A549 (cell line): Measurements from ENCODE around the gene TTC39B. TPM values are rescaled to one million over a fixed set of nuclear protein-coding genes. Genes with fewer than 3 reads are reported as not detected.

ENCODE experiments used
- ATAC-seq, 2 experiments: fragments of 200-7000 bp in 1 of 2; fragments of >200 bp in 1 of 2; cut with Nextera tagmentation in 1 of 2; cut with Tn5 transposase in 1 of 2; 3 replicates each; pipeline versions ENCODE4 v1.8.0 to v1.9.1; 2018 to 2020; ENCODE audit warnings: mild to moderate bottlenecking in 1 of 2, moderate library complexity in 1 of 2
- CTCF ChIA-PET: fragments of 300-600 bp; sonication (Branson Sonifier 250); formaldehyde crosslinking; extraction: SDS; loops from one replicate; lab custom pipeline; 2021; ENCODE audit warnings: antibody characterized with exemption, inconsistent platforms; lab: Yijun Ruan, JAX
- POLR2A ChIA-PET: fragments of 350-600 bp; formaldehyde crosslinking; extraction: SDS; loops from one replicate; lab custom pipeline; 2021; ENCODE audit warnings: antibody characterized with exemption, inconsistent platforms; lab: Yijun Ruan, JAX
- DNase-seq, 2 experiments: peaks; one replicate each; pipeline versions ENCODE4 v3.0.0 to v3.0.0-alpha.2; 2011 to 2016; ENCODE audit warnings: low read depth in 1 of 2, low spot score in 1 of 2
- FAIRE-seq: peaks from 2 replicates; lab custom pipeline; 2011; peaks lifted over from hg19 to GRCh38; lab: Jason Lieb, UNC
- H3K27ac ChIP-seq, 2 experiments: fragments of >200 bp; sonication (Bioruptor Twin); formaldehyde crosslinking; 3 replicates each; pipeline ENCODE4 v1.5.1; 2016 to 2017
- H3K4me1 ChIP-seq: fragments of >200 bp; sonication (Bioruptor Twin); formaldehyde crosslinking; 3 replicates; pipeline ENCODE4 v1.6.1; 2016
- H3K4me2 ChIP-seq: fragments of >200 bp; sonication (Bioruptor Twin); formaldehyde crosslinking; 3 replicates; pipeline ENCODE4 v1.6.1; 2016
- H3K4me3 ChIP-seq: fragments of >200 bp; sonication (Bioruptor Twin); formaldehyde crosslinking; 3 replicates; pipeline ENCODE4 v1.5.1; 2016
- H3K9me3 ChIP-seq: fragments of >200 bp; sonication (Bioruptor Twin); formaldehyde crosslinking; 3 replicates; pipeline ENCODE4 v1.6.1; 2016
- FOSL2 ChIP-seq, 2 experiments: fragments of 450-650 bp in 1 of 2; fragments of >200 bp in 1 of 2; sonication (Bioruptor Twin) in 1 of 2; formaldehyde crosslinking; IDR thresholded peaks; 2 replicates each; pipeline versions ENCODE4 v1.5.0 to v1.6.1; 2016 to 2020; ENCODE audit warnings: mild to moderate bottlenecking in 1 of 2, moderate library complexity in 1 of 2
- GATA3 ChIP-seq: IDR thresholded peaks from 2 replicates; pipeline ENCODE4 v1.6.1; 2012; ENCODE audit warnings: borderline replicate concordance
- MAFK ChIP-seq: fragments of 450-650 bp; IDR thresholded peaks from 2 replicates; pipeline ENCODE4 v1.6.1; 2014; ENCODE audit not compliant: partially characterized antibody
- MAZ ChIP-seq: fragments of 150-350 bp; IDR thresholded peaks from 2 replicates; pipeline ENCODE4 v1.6.1; 2014; ENCODE audit warnings: antibody characterized with exemption, low read depth, low read length, borderline replicate concordance
- NPAS2 ChIP-seq: fragments of 250-450 bp; sonication (Bioruptor Pico); IDR thresholded peaks from 2 replicates; pipeline ENCODE4 v1.8.0; 2022; ENCODE audit warnings: mild to moderate bottlenecking, moderate library complexity, borderline replicate concordance
- RAD21 ChIP-seq, 2 experiments: fragments of >200 bp in 1 of 2; sonication (Bioruptor Twin) in 1 of 2; formaldehyde crosslinking in 1 of 2; IDR thresholded peaks in 1 of 2; conservative IDR thresholded peaks in 1 of 2; 2 replicates in 1 of 2; 3 replicates in 1 of 2; pipeline ENCODE4 v1.6.1; 2012 to 2018; ENCODE audit warnings: inconsistent platforms in 1 of 2
- RARB ChIP-seq: fragments of 250-450 bp; sonication (Bioruptor Pico); IDR thresholded peaks from 2 replicates; pipeline ENCODE4 v1.8.0; 2021; ENCODE audit warnings: mild to moderate bottlenecking, moderate library complexity
- SMC3 ChIP-seq: fragments of >200 bp; sonication (Bioruptor Twin); formaldehyde crosslinking; IDR thresholded peaks from 3 replicates; pipeline ENCODE4 v1.6.1; 2018; ENCODE audit warnings: inconsistent platforms
- ZNF302 ChIP-seq: fragments of 250-450 bp; sonication (Bioruptor Pico); IDR thresholded peaks from 2 replicates; pipeline ENCODE4 v1.9.0; 2021; ENCODE audit warnings: inconsistent platforms, mild to moderate bottlenecking, moderate library complexity
- WGBS: methylation state at CpG from one replicate; pipeline ENCODE4 v1.1.6; 2017; ENCODE audit errors: missing lambda C conversion rate; 5-methylcytosine and 5-hydroxymethylcytosine counted together
- polyA plus RNA-seq, 4 experiments: library from polyadenylated mRNA; depleted of rRNA in 3 of 4; stranded (reverse); fragments of >200 nt; fragmentation: RNase III in 1 of 4; extraction: RNeasy Plus Mini Kit Qiagen cat#74134 plus additional on column Dnase treatment in 1 of 4; gene quantifications; 2 replicates in 3 of 4; 3 replicates in 1 of 4; pipeline ENCODE4 v1.2.3, GENCODE V29; 2011 to 2017
- TF ChIP-seq, protein P1 (sequence below): fragments of >200 bp; sonication (Bioruptor Twin); formaldehyde crosslinking; IDR thresholded peaks from 3 replicates; pipeline ENCODE4 v1.5.1; 2016
- TF ChIP-seq, protein P2 (sequence below): IDR thresholded peaks from 2 replicates; pipeline ENCODE4 v1.6.1; 2012
- TF ChIP-seq, protein P3 (sequence below): IDR thresholded peaks from 2 replicates; pipeline ENCODE4 v1.6.1; 2012; ENCODE audit warnings: low read depth, borderline replicate concordance
- TF ChIP-seq, protein P4 (sequence below): fragments of 250-450 bp; sonication (Bioruptor Pico); IDR thresholded peaks from 2 replicates; pipeline ENCODE4 v1.5.0; 2021; ENCODE audit warnings: mild to moderate bottlenecking, moderate library complexity, borderline replicate concordance

The TTC39B gene
- polyA plus RNA-seq, 2 of the 4 experiments (the other 2 are of a cell fraction): 0.94 to 4.4 TPM

DNA sequence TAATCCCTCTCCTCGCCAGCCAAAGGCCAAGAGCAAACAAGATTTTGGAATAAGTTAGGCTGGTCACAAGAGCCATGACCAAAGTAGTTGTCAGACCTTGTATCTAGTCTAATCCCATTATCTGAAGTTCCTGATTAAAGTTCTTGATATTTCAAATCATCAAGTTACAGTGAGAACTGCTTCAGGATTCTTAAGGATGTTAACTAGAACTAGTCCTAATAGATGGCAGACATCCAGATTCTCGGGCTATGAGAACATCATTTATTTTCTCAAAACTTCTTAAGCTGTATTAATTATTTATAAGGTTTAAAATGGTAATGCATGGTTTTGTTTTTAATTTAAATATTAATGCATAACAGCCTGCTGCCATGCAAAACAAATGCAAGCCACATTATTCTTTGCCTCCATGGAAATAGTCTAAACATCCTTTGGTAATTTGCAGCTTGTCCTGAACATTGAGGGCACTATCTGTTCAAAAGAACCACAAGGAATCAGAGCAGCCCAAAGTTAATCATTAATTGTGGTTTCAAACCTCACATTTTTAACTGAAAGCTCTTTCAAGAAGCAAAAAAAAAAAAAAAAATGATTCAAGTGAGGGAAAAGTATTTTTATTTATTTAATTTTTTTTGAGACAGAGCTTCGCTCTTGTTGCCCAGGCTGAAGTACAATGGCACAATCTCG is 95.1 kb downstream of the TTC39B start:
- WGBS: 72% methylated on average over 4 of the region's 4 CpGs
- ATAC-seq (no peak; a peak in 1 of 6 replicates), FAIRE-seq (no peak), DNase-seq (no peak)
- ChIA-PET POLR2A (no interaction called here), CTCF (interaction anchor here (0.6 to 2.3 kb wide), 17 partner anchors 9 to 561 kb away, joined by 3 to 21 read pairs (median 4); no protein-coding TSS in a partner anchor)
- Histone ChIP-seq H3K9me3 (no peaks in the 10 kb centered on the region), H3K27ac (no peak overlapping the region), H3K4me3 (no peak overlapping the region), H3K4me1 (no peaks in the 10 kb centered on the region), H3K4me2 (peak overlapping the region; percentile 11; the same call in 1 of the 3 replicates)
- TF ChIP-seq NPAS2 (CRISPR knock-in tag): no peak
- TF ChIP-seq ZNF302: no peak
- no peak for TF ChIP-seq FOSL2 (IDR thresholded peaks at IDR 0.05)
- no peak for TF ChIP-seq FOSL2 (CRISPR knock-in tag; IDR thresholded peaks at IDR 0.05)
- TF ChIP-seq, protein P1, sequence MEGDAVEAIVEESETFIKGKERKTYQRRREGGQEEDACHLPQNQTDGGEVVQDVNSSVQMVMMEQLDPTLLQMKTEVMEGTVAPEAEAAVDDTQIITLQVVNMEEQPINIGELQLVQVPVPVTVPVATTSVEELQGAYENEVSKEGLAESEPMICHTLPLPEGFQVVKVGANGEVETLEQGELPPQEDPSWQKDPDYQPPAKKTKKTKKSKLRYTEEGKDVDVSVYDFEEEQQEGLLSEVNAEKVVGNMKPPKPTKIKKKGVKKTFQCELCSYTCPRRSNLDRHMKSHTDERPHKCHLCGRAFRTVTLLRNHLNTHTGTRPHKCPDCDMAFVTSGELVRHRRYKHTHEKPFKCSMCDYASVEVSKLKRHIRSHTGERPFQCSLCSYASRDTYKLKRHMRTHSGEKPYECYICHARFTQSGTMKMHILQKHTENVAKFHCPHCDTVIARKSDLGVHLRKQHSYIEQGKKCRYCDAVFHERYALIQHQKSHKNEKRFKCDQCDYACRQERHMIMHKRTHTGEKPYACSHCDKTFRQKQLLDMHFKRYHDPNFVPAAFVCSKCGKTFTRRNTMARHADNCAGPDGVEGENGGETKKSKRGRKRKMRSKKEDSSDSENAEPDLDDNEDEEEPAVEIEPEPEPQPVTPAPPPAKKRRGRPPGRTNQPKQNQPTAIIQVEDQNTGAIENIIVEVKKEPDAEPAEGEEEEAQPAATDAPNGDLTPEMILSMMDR: peak; percentile 18; the same call in 1 of the 3 replicates

DNA sequence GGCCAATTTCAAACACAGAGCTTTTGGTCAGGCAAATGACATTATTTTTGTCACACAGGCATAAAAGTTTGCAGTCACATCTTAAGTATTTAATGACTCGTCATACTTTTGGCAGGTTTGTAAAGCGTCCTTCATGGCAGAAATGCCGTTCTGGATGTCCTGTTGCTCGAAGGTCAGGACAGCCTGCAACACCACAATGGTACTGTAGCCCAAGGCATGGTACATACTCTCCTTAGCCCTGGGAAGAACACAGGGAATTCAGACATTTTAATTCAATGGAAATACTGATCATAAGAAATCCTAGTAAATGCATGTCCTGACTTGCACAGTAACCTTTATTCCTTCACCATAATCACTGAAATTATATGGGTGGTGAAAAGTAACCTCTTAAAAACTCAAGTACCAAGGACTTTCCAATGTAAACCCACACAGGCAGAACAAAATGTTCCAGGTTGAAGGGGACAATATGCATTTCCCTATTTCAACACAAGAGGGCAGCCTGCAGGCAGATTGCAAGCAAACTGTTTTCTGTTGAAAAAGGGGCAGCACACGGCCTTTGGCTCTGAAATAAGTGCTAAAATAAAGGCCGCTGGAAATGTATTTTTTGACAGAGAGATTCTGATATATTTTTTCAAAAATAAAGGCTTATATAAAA is 95.7 kb downstream of the TTC39B start:
- peak overlapping the region; percentile 11; the same call in 1 of the 3 replicates for H3K4me2 ChIP-seq
- no peak overlapping the region for H3K27ac ChIP-seq
- TF ChIP-seq MAZ: no peak
- TF ChIP-seq, protein P1: peak; percentile 86
- no peak for TF ChIP-seq GATA3
- TF ChIP-seq, protein P2, sequence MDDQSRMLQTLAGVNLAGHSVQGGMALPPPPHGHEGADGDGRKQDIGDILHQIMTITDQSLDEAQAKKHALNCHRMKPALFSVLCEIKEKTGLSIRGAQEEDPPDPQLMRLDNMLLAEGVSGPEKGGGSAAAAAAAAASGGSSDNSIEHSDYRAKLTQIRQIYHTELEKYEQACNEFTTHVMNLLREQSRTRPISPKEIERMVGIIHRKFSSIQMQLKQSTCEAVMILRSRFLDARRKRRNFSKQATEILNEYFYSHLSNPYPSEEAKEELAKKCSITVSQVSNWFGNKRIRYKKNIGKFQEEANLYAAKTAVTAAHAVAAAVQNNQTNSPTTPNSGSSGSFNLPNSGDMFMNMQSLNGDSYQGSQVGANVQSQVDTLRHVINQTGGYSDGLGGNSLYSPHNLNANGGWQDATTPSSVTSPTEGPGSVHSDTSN: no peak
- TF ChIP-seq RARB (CRISPR knock-in tag): no peak
- peak; percentile 5 for TF ChIP-seq MAFK
- TF ChIP-seq ZNF302: no peak
- TF ChIP-seq RAD21 (conservative IDR thresholded peaks at IDR 0.05 in 1 of 2, IDR thresholded peaks at IDR 0.05 in 1 of 2): peak; percentile 71 to 73
- peak; percentile 87 for TF ChIP-seq SMC3
- TF ChIP-seq, protein P3, sequence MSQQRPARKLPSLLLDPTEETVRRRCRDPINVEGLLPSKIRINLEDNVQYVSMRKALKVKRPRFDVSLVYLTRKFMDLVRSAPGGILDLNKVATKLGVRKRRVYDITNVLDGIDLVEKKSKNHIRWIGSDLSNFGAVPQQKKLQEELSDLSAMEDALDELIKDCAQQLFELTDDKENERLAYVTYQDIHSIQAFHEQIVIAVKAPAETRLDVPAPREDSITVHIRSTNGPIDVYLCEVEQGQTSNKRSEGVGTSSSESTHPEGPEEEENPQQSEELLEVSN: no peak
- TF ChIP-seq, protein P4, sequence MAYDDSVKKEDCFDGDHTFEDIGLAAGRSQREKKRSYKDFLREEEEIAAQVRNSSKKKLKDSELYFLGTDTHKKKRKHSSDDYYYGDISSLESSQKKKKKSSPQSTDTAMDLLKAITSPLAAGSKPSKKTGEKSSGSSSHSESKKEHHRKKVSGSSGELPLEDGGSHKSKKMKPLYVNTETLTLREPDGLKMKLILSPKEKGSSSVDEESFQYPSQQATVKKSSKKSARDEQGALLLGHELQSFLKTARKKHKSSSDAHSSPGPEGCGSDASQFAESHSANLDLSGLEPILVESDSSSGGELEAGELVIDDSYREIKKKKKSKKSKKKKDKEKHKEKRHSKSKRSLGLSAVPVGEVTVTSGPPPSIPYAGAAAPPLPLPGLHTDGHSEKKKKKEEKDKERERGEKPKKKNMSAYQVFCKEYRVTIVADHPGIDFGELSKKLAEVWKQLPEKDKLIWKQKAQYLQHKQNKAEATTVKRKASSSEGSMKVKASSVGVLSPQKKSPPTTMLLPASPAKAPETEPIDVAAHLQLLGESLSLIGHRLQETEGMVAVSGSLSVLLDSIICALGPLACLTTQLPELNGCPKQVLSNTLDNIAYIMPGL (CRISPR knock-in tag): no peak
- no peak overlapping the region for H3K4me3 ChIP-seq
- H3K4me1 ChIP-seq: no peaks in the 10 kb centered on the region
- 18% methylated on average over 6 of the region's 6 CpGs for WGBS
- FAIRE-seq (no peak), DNase-seq (peak; percentile 27 to 72), ATAC-seq (peak; percentile 68 to 75; a peak in 5 of 6 replicates)
- H3K9me3 ChIP-seq: no peaks in the 10 kb centered on the region
- POLR2A ChIA-PET: no interaction called here
- CTCF ChIA-PET: interaction anchor here (0.6 to 2.3 kb wide), 19 partner anchors 9 to 582 kb away, joined by 3 to 21 read pairs (median 3); no protein-coding TSS in a partner anchor
